ENCODE data around the gene VSIG10. TPM values are rescaled to one million over a fixed set of nuclear protein-coding genes. Genes with fewer than 3 reads are reported as not detected.

VSIG10 gene
- total RNA-seq, 3 donors from 2014 or later, result 30.2 to 39.3 (median 34.1) TPM

DNA sequence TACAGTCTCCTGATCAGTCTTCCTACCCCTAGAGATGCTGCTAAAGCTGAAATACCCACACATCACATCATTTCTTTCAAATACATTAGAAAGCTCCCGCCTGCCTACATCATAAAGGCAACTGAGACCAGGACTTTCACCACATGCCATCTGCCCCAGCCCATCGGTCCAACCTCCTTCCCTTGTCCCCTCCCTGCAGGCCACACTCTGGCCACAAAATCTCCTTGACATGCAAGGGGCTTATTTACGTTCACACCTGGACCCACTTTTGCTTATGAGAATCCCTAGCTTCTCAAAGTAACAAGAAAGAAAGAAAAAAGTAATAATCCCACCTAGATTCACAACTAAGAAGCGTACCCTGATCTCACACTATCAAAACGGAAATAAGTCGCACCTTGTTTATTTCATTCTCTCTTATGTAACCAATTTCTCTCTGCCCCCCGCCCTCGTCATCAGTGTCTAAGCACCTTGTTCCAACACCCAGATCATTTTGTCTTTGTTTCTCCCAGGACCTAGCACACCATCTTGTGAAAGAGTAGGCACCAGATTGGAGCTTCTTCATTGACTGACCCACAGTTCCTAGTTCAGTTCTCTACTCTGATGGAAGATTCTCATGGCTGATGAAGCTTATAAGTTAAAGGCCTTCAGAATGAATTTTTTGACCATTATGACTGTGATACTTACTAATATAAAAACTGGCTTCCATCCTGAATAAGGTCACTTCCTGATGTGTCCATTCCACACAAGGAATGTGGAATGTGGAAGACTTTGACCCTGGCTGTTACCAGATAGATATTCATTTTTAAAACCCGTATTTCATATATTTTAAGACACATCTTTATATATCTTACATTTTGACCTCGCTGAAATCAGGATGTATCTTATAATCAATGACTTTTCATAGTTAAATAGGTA, 50.5 kb downstream of the VSIG10 start:
- Histone ChIP-seq H3K27me3 (no peaks in the 10 kb centered on the region), H3K4me1 (peaks cover 0 to 3% of the 10 kb centered on the region in 2 donors), H3K27ac (peak overlapping the region; percentile 61 to 78), H3K36me3 (no peaks in the 10 kb centered on the region), H3K9me3 (no peaks in the 10 kb centered on the region), H3K4me3 (no peak overlapping the region)
- TF ChIP-seq POLR2A (IDR thresholded peaks at IDR 0.05), result no peak
- TF ChIP-seq, protein P1, sequence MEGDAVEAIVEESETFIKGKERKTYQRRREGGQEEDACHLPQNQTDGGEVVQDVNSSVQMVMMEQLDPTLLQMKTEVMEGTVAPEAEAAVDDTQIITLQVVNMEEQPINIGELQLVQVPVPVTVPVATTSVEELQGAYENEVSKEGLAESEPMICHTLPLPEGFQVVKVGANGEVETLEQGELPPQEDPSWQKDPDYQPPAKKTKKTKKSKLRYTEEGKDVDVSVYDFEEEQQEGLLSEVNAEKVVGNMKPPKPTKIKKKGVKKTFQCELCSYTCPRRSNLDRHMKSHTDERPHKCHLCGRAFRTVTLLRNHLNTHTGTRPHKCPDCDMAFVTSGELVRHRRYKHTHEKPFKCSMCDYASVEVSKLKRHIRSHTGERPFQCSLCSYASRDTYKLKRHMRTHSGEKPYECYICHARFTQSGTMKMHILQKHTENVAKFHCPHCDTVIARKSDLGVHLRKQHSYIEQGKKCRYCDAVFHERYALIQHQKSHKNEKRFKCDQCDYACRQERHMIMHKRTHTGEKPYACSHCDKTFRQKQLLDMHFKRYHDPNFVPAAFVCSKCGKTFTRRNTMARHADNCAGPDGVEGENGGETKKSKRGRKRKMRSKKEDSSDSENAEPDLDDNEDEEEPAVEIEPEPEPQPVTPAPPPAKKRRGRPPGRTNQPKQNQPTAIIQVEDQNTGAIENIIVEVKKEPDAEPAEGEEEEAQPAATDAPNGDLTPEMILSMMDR (IDR thresholded peaks at IDR 0.05), result no peak
- no peak for TF ChIP-seq POLR2AphosphoS5 (IDR thresholded peaks at IDR 0.05)
- DNase-seq (ENCODE audit: low spot score in 2 of 2), result no peak
- intact Hi-C loops (cut with DNase I; ENCODE audit: low total_unique reads), result no loop called here

DNA sequence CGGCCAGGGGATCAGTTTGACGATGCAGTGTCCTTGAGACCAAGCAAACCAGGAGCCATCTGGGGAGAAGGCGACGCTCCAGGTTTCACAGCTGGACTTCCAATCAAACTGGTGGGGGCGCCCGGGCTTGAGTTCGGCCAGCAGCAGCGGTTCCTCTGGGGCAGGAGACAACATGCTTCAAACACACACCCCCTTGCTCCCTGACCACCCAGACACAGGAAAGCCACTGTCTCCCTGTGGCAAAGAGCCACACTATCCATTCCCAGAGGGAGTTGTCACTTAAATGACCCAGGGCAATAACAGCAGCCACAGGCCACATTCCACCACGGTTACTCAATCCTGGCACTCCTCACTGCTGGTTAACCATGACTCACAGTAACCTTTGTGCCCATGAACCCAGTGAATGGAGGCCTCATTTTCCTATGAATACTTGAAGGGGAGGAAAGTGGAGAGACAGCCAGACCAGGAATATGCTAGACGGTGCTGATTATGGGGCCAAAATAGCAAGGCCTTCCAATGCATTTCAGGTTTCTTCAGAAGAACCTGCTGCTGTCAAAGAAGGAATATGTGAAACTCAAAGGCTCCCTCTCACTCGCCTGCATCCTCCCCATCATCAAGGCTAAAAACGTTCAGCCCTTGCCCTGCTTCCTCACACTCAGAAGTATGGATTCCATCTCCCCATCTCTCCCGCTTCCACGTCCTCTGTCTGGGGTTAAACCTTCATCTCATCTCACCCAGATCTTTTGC, 51.3 kb downstream of the VSIG10 start:
- H3K36me3 ChIP-seq, result no peaks in the 10 kb centered on the region
- intact Hi-C loops (cut with DNase I; ENCODE audit: low total_unique reads), result no loop called here
- peaks cover 0 to 3% of the 10 kb centered on the region in 2 donors for H3K4me1 ChIP-seq
- no peaks in the 10 kb centered on the region for H3K9me3 ChIP-seq
- no peak for TF ChIP-seq POLR2A (IDR thresholded peaks at IDR 0.05)
- TF ChIP-seq POLR2AphosphoS5 (IDR thresholded peaks at IDR 0.05), result peak; percentile 70 to 92 (median 76)
- TF ChIP-seq, protein P1 (IDR thresholded peaks at IDR 0.05), result no peak
- DNase-seq (ENCODE audit: low spot score in 2 of 2), result peak; percentile 63 to 85
- no peaks in the 10 kb centered on the region for H3K27me3 ChIP-seq
- peak overlapping the region; percentile 61 to 78 for H3K27ac ChIP-seq
- no peak overlapping the region for H3K4me3 ChIP-seq

DNA sequence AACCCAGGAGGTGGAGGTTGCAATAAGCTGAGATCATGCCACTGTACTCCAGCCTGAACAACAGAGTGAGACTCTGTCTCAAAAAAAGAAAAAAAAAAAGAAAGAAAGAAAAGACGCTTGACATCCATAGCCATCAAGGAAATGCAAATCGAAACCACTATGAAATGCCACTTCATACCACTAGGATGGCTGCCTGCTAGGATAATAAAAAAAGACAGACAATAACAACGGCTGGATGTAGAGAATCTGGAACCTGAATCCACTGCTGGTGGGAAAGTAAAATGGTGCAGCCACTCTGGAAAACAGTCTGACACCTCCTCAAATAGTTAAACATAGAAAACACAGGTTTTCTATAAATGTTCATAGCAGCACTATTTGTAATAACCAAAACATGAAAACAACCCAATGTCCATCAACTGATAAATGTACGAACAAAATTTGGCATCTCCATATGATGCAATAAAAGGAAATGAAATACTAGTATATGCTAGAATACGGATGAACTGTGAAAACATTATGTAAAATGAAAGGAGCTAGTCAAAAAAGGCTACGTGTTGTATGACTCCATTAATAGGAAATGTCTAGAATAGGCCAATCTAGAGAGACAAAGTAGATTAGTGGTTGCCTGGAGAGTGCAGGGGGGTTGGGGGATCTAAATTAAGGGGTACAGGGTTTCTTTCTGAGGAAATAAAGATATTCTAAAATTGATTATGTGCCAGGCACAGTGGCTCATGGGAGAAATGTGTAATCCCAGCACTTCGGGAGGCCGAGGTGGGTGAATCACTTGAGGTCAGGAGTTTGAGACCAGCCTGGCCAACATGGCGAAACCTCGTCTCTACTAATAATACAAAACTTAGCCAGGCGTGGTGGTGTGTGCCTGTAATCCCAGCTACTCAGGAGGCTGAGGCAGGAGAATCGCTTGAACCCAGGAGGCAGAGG, 52.6 kb downstream of the VSIG10 start:
- H3K27me3 ChIP-seq, result no peaks in the 10 kb centered on the region
- TF ChIP-seq, protein P1 (IDR thresholded peaks at IDR 0.05), result peak in 1 of 3 donors; percentile 15
- TF ChIP-seq POLR2AphosphoS5 (IDR thresholded peaks at IDR 0.05), result no peak
- H3K4me3 ChIP-seq, result no peak overlapping the region
- no peak for DNase-seq (ENCODE audit: low spot score in 2 of 2)
- no peaks in the 10 kb centered on the region for H3K9me3 ChIP-seq
- intact Hi-C loops (cut with DNase I; ENCODE audit: low total_unique reads), result no loop called here
- H3K36me3 ChIP-seq, result no peaks in the 10 kb centered on the region
- peak overlapping the region in 1 of 2 donors; percentile 78 for H3K27ac ChIP-seq
- H3K4me1 ChIP-seq, result peaks cover 0 to 3% of the 10 kb centered on the region in 2 donors

DNA sequence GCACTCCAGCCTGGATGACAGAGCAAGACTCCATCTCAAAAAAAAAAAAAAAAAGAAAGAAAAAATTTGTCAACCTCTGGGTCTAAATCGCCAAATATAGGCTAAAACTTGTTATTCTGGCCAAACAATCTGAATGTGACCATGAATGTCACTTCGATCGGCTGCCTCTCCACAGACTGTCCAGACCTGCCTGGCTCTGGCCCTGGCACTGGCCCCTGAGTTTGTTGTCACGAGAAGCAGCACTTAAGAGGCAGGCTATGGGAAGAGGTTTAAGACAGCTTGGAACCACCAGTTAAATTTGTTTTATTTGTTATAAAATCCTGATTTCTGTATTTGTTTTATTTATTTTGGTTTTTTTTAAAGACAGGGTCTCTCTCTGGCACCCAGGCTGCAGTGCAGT, 57.4 kb downstream of the VSIG10 start:
- no peaks in the 10 kb centered on the region for H3K36me3 ChIP-seq
- intact Hi-C loops (cut with DNase I; ENCODE audit: low total_unique reads), result no loop called here
- H3K4me1 ChIP-seq, result no peaks in the 10 kb centered on the region
- no peak for TF ChIP-seq POLR2AphosphoS5 (IDR thresholded peaks at IDR 0.05)
- TF ChIP-seq, protein P1 (IDR thresholded peaks at IDR 0.05), result no peak
- no peak for TF ChIP-seq POLR2A (IDR thresholded peaks at IDR 0.05)
- DNase-seq (ENCODE audit: low spot score in 2 of 2), result no peak
- no peaks in the 10 kb centered on the region for H3K9me3 ChIP-seq
- H3K4me3 ChIP-seq, result no peak overlapping the region
- H3K27me3 ChIP-seq, result no peaks in the 10 kb centered on the region
- H3K27ac ChIP-seq, result no peak overlapping the region

All from breast epithelium (tissue), 4 donors.